Lower leg skin (tissue), 3 donors: Measurements from ENCODE around the gene NF2.

ENCODE experiments used
- CTCF ChIP-seq, 3 donors: fragments of 450-650 bp; IDR thresholded peaks; one replicate each; pipeline ENCODE4 v1.5.1; 2016; ENCODE audit warnings: antibody characterized with exemption in 3 of 3, mild to moderate bottlenecking in 3 of 3, moderate library complexity in 2 of 3
- POLR2A ChIP-seq, 2 donors: fragments of 450-650 bp; IDR thresholded peaks; one replicate each; pipeline ENCODE4 v1.6.1; 2016 to 2017; ENCODE audit warnings: antibody characterized with exemption in 2 of 2, mild to moderate bottlenecking in 1 of 2, moderate library complexity in 1 of 2

- TF ChIP-seq POLR2A (IDR thresholded peaks at IDR 0.05) (no peak), CTCF (IDR thresholded peaks at IDR 0.05) (no peak)
These were observed 103.6 kb downstream of the NF2 start for GRCh38 chr22:29707010-29707409.
